GM18499 (cell line): Measurements from ENCODE around the gene SUGCT.

ENCODE experiments used
- ATAC-seq: cut with Tn5 transposase; IDR thresholded peaks from one replicate; pipeline ENCODE4 v1.9.1; 2021; ENCODE audit warnings: moderate number of reproducible peaks; ENCODE audit not compliant: insufficient read depth, unreplicated experiment

The SUGCT gene

GRCh38 chr7:40498924-40499510, 364.2 kb downstream of the SUGCT start:
- no peak for ATAC-seq

- ATAC-seq: no peak
Observed at GRCh38 chr7:40499718-40500117, 364.9 kb downstream of the SUGCT start.

GRCh38 chr7:40500219-40500618, 365.4 kb downstream of the SUGCT start:
- no peak for ATAC-seq

- no peak for ATAC-seq
Observed at GRCh38 chr7:40502359-40502758, 367.6 kb downstream of the SUGCT start.

GRCh38 chr7:40506158-40506557, 371.4 kb downstream of the SUGCT start:
- no peak for ATAC-seq

- no peak for ATAC-seq
Observed at GRCh38 chr7:40507166-40507565, 372.4 kb downstream of the SUGCT start.

- no peak for ATAC-seq
Observed at GRCh38 chr7:40509287-40509996, 374.6 kb downstream of the SUGCT start.

GRCh38 chr7:40516376-40516775, 381.6 kb downstream of the SUGCT start:
- ATAC-seq: no peak

GRCh38 chr7:40519009-40519408, 384.2 kb downstream of the SUGCT start:
- ATAC-seq: no peak

GRCh38 chr7:40520986-40521738, 386.4 kb downstream of the SUGCT start:
- no peak for ATAC-seq

- no peak for ATAC-seq
Observed at GRCh38 chr7:40525764-40526163, 391.0 kb downstream of the SUGCT start.

GRCh38 chr7:40526951-40527715, 392.3 kb downstream of the SUGCT start:
- ATAC-seq: no peak

- ATAC-seq: no peak
Observed at GRCh38 chr7:40527723-40528122, 392.9 kb downstream of the SUGCT start.

GRCh38 chr7:40530292-40530691, 395.5 kb downstream of the SUGCT start:
- no peak for ATAC-seq

GRCh38 chr7:40531956-40532355, 397.2 kb downstream of the SUGCT start:
- ATAC-seq: no peak

- no peak for ATAC-seq
Observed at GRCh38 chr7:40535678-40536077, 400.9 kb downstream of the SUGCT start.

- no peak for ATAC-seq
Observed at GRCh38 chr7:40536421-40536820, 401.6 kb downstream of the SUGCT start.

GRCh38 chr7:40538281-40538680, 403.5 kb downstream of the SUGCT start:
- no peak for ATAC-seq

- no peak for ATAC-seq
Observed at GRCh38 chr7:40541336-40541735, 406.5 kb downstream of the SUGCT start.

- no peak for ATAC-seq
Observed at GRCh38 chr7:40542982-40543741, 408.4 kb downstream of the SUGCT start.
